ENCODE results near the gene CD8A.

DNA sequence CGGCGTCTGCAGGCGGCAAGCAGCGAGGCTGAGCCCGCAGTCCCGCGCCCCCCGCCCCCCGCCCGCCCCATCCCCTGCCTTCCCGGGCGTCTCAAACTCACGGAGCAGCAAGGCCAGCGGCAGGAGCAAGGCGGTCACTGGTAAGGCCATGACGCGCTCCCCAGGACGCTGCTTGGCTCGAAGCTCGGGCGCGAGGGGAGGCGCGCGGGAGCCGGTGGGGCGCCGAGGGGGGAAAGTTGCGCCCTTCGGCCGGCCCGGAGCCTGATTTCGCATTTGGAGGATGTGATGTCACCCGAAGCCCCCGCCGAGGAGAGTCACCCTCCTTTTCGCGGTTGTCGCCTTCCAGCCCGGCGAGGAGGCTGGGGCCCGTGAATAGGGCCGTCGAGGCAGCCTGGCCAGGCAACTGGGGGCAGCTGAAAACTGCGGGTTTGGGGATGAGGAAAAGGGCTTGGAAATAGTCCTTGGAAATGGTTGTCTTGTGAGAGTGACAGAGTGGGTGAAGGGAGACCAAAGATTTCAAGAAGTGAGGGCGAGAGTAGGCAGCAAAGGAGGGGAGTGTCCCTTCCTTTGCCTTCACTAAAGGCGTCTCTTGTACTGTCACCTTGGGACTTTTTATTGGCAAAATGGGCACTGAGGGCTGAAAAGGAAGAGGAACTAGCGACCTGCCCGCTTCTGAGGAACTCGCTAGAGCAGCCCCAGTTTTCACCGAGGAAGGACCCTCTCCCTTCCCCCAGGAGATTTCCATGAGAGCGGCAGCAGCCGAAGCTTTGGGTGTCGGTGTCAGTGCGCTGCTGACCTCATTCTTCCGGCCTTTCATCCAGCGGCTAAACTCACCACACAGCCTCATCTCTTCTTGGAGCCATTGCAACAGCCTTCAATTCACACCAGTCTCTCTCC lies at the start of gene CD8A:
- TF ChIP-seq, protein P1, sequence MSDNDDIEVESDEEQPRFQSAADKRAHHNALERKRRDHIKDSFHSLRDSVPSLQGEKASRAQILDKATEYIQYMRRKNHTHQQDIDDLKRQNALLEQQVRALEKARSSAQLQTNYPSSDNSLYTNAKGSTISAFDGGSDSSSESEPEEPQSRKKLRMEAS (IDR thresholded peaks at IDR 0.05; ENCODE audit: low read depth, low read length) = no peak
- TF ChIP-seq, protein P2, sequence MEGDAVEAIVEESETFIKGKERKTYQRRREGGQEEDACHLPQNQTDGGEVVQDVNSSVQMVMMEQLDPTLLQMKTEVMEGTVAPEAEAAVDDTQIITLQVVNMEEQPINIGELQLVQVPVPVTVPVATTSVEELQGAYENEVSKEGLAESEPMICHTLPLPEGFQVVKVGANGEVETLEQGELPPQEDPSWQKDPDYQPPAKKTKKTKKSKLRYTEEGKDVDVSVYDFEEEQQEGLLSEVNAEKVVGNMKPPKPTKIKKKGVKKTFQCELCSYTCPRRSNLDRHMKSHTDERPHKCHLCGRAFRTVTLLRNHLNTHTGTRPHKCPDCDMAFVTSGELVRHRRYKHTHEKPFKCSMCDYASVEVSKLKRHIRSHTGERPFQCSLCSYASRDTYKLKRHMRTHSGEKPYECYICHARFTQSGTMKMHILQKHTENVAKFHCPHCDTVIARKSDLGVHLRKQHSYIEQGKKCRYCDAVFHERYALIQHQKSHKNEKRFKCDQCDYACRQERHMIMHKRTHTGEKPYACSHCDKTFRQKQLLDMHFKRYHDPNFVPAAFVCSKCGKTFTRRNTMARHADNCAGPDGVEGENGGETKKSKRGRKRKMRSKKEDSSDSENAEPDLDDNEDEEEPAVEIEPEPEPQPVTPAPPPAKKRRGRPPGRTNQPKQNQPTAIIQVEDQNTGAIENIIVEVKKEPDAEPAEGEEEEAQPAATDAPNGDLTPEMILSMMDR (IDR thresholded peaks at IDR 0.05; ENCODE audit: low read depth, low read length) = no peak
- TF ChIP-seq POLR2A (IDR thresholded peaks at IDR 0.05; ENCODE audit: extremely low read depth, insufficient read length) = no peak

Data from NB4 (cell line).